GM18861 (cell line): Measurements from ENCODE around the gene HECW1.

Source experiments
- ATAC-seq: cut with Tn5 transposase; IDR thresholded peaks from one replicate; pipeline ENCODE4 v1.9.1; 2021; ENCODE audit not compliant: unreplicated experiment

The HECW1 gene

DNA sequence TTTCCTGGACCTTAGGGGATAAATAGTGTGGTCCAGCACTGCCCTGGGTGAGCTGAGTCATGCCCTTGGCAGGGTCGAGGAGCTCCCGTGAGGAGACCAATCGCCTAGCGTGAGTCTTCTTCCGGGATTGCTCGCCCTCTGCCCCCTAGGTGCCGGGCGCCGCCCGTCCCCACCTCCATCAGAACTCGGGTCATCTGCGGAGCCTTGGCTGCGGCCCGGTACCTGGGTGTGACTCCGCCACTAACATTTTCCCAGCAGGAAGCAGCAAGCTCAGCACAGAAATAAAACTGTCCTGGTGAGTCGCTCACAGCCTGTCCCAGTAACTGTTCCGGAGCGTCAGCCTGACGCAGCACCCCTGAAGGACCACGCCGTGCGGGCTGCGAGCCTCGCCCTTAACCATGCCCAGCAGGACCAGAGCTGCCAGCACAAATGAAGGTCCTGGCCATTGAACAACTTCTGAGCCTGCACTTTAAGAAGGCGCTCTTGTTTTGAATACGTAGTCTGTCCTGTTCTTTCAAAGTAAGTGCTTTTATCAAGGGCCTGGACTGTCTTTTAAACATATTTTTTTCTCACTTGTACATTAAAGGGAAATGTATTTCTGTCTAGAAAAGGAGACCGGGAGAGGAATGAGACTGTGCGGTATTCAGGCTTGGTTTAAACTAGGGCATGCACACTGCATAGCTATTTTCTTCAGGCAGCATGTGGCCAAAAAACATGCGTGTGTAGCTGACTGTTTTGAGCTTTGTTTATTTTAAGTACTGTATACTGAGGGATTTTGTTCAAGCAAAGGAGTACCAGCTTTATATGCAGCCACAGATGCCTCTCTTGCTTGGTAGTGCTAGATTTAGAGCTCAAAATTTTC is 136.7 kb downstream of the HECW1 start:
- no peak for ATAC-seq

DNA sequence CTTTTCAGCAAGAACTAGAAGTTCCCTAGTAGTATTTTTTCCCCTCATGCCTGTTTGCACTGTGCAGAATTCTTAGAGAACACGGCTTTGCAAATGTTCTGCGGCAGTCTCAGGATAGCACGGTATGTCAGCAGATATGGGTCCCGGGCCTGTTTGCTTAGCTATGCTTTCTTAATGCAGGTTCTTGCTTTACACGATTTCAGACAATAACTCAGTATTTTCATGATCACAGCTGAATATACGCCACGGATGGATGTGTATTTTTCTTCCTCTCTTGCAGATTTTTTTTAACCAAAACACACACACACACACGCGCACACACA is 137.3 kb downstream of the HECW1 start:
- no peak for ATAC-seq

DNA sequence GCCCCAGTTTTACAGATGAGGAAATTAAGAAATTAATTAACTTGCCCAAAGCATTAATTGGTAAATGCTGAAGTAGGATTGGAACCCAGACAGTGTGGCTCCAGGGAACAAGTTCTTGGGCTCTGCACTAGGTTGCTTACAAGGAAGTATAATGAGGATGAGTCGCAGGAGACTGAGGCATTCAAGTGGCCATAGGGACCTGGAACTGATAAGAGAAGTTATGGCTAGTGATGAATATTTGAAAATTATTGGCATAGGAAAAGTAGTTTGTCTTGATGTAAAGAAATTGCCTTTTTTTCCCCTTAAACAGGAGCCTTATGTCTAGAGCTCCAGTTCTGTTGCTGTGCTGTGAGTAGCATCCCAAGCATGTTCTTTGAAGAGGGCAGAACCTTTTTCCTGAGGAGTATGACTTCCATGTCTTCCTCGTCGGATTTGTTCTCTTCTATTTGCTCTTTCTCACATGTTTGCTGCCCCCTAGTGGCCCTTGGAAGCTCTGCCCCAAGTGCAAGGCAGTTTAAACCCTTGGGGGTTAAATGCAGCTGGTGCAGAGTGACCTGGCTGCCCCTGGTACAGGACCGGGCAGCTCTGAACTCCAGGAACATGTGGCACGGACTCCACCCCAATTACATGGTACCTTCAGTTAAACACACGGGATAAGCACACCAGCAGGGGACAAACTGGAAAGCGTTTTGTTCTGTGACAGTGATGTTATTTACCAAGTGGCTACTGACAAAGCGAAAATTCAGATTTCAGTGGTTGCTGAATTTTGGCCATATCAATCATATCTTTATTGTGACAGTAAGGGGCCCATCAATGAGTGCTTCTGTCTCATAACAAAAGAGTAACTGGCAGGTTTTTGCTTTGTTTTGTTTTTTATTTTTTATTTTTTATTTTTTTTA is 148.8 kb downstream of the HECW1 start:
- ATAC-seq: no peak

DNA sequence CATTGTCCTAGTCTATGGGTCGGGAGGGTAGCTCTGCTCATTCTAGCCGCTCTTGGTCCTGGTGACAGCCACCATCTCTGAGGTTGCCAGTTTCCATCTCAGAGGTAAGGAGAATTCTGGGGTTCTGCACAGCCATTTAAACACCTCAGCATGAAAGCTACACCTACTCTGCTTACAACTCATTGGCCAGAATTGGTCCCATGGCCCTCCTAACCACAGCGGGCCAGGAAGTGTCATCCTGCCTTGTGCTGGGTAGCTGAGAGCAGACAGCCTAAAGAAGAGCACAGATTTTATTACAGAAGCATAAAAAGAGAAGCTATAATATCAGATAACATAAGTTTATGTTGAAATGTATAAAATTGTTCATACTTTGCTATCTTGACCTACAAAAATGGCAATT is 152.7 kb downstream of the HECW1 start:
- ATAC-seq: no peak

DNA sequence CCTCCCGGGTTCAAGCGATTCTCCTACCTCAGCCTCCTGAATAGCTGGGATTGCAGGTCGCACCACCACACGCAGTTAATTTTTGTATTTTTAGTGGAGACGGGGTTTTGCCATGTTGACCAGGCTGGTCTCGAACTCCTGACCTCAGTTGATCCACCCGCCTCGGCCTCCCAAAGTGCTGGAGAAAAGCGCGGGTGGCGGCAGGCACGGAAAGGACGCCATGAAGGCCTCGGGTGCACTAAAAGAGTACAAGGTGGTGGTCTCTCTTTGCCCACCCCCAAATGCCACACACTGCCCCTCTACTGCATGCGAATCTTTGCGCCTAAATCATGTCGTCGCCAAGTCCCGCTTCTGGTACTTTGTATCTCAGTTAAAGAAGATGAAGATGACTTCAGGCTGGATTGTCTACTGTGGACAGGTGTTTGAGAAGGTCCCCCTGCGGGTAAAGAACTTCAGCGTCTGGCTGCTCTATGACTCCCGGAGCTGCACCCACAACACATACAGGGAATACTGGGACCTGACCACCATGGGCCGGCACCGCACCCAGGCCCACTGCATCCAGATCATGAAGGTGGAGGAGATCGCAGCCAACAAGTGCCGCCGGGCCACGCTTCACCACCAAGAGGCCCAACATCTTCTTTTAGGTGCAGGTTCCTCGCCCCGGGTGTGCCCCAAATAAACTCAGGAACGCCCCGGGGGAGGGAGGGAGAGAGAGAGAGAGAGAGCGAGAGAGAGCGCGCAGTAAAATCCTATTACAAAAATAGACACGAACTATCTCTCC is 161.7 kb downstream of the HECW1 start:
- no peak for ATAC-seq

DNA sequence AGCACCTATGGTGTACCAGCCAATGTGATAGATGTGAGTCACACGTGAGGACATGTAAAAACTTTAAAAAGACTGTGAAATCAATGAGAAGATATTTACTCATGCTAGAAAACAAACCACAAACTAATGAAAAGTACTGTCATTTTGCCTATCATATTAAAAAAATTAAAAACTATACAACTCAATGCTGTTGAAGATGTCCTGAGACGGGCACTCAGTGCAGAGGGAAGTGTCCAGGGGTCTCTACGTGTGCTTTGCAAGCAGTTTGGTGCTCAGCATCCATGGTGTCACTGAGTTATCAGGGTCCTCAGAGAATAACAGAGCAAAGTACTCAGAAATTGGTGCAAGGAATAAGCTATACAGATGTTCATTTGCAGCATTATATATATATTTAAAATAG is 162.3 kb downstream of the HECW1 start:
- ATAC-seq: no peak

DNA sequence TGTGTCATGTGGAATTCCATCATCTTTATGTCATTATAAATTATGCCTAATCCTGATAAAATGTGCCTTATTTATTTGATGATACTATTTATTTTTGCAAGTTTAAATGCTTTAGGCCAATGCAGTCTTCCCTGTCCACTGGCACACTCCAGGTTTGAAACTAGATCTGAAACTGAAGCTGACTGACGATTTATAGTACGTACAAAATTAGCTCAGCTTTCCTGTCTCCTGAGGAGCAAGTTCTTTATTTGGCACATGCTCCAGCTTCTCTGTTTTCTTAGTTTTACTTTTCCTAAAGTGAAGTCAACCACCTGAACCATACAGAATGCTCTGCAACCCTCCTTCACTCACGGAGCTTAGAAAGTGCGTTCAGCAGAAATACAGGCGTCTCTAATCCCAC is 164.1 kb downstream of the HECW1 start:
- no peak for ATAC-seq

DNA sequence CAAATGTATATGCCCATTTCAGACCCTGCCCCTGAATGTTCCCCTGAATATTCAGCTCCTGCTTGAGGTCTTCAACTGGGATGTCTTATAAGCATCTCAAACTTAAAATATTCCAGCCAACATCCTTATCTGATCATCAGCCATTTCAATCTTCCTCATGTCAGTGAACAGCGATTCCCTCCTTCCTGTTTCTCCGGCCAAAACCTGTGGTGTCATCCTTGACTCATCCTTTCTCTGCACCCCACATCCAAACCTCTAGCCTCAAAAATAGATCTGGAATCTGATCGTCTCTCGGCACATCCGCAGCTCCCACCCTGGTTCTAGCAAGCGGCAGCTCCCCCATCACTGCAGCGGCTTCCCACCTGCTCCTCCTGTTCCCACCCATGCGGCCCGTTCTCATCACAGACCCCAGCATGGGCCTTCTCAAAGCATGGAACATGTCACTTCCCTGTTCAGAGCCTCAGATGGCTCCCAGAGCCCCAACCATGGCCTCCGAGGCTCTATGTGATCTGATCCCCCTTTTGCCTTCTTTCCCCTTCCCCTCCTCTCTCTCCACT is 165.7 kb downstream of the HECW1 start:
- no peak for ATAC-seq

DNA sequence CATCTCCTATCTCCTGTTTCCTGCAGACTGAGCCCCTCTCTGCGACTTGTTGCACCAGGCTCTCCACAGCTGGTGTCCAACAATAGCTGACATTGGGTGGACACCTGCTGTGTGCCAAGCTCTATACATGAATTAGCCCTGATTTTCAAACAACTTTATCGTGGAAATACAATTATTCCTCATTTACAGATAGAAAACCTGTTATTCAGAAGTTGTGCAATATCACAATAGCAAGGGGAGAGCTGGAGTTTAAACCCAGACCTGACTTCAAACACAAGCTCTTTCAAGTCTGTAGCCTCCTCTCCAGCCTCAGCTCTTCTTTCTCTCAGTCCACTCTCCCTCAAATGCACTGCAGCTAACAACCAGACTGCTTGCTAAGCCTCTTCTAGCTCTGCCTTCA is 168.8 kb downstream of the HECW1 start:
- no peak for ATAC-seq

DNA sequence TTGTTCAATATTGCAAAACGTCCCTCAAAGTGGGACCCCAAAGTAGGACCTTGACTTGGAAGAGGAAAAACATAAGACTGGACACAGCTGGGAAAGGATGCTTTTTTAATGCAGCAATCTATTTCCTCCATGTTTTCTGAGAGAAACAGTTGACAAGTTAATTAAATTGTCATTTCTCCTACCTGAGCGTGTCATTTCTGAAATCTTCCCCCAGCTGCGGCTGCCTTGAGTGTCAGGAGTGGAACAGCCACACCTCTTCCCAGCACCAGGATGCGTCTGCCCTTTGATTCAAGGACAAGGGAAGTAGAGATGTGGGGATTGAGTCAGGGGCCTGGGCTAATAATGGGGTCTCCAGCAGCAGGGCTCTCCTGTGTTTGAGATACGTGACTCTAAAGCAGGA is 171.3 kb downstream of the HECW1 start:
- ATAC-seq: no peak

DNA sequence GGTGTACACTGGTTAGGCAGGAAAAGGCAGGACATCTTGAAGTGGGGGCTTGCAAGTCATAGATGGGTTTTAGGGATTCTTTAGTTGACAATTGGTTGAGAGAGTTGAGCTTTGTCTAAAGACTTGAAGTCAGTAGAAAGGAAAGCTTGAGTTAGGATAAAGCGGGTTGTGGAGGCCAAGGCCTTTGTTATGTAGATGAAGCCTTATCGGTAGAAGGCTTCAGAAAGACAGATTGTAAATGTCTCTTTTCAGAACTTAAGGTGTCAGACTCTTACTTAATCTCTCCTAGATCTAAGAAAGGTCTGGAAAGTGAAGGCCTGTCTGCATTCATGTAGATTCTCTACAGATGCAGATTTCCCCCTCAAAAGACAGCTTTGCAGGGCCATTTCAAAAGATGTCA is 177.4 kb downstream of the HECW1 start:
- ATAC-seq: no peak

DNA sequence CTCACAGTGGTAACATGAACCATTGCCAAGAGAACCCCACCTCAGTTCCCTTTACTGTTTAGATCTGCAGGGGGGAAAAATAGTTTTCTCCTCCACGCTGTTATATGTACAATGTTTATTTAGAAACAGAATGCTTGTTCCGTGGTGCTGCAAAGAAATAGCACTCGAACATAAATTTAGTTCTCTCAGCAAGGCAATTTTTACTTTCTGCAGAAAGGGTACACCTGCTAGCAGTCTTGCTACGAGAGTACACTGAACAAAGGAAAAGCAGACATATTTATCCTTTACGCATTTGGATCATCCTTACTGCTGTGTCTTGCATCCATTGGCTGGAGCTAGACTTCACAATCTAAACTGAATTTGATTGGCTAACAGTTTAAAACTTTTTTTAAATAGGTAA is 178.5 kb downstream of the HECW1 start:
- ATAC-seq: no peak

DNA sequence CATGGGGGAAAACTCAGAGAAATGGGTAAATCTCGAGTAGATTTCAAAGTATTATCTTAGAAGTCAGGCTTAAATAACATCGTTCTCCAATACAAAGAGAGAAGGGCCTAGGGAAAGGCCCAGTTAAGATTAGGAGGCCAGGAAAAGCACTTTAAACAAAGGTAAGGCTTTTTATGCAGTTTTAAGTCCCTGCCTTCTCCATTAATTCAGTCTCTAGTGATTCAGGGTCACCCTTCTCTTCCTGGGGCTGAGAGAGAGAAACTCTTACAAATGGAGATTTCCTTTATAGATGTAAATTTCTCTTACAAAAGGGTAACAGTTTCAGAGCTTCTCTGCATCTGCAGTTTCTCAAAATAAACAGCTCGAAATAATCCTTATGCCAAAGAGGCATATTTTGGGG is 179.3 kb downstream of the HECW1 start:
- no peak for ATAC-seq

DNA sequence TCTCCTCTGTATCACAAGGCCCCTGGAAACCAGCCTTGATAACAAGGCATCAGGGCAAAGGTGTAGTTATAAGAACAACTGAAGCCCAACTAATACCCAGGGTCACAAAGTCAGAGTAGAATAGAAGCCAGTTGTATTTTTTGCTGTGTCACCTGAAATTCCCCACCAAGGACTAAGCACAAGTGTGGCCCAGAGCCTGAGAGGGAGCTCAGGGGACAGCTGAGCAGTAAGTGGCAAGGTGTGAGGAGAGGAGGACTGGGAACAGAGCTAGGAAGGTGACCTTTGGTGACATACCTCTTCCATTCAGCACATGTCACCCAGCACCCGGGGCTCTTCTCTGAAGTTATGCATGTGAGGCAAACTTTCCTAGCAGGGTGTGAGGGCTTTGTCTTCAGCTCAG is 179.9 kb downstream of the HECW1 start:
- ATAC-seq: no peak

DNA sequence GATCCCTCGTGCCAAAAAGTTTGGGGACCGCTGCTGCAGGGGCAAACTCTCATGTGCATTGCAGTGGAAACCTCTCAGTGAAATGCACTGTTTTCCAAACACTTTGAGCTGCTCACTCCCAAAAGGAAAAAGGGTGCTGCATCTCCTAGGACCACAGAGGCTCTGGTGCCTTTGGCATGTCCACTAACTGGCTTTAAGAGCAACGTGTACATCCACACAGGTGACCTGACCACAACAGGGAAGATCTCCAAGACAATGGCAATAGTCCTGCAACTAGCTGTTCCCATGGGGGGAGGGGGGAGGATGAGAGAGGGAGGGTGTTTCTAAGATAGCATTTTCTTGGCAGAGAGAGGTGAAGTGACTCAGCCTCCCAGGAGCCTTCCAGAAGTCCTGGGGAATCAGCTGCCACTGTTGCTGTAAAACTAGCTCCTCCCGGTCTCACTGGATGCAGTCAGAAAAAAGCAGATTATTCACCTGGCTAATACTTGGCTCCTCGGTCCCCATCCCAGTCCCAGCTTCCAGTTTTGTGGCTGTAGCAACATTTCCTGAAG is 181.7 kb downstream of the HECW1 start:
- ATAC-seq: no peak

DNA sequence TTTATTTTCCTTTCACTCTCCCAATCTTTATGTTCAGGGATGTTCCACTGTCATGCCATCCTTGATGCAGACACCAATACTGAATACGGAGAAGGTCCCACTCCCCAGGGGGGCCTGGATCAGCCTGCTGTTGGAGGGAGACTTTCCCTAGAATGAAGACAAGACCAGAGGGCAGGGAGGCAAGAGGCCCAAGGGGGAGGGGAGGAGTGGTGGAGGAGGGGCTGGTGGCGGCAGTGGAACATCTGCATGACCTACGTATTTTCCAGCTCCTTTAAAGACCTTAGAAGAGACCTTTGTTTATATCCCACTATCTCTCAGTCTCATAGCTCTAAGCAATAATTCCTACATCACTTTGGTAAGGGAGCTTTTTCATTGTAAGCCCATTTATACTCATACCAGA is 183.0 kb downstream of the HECW1 start:
- no peak for ATAC-seq

DNA sequence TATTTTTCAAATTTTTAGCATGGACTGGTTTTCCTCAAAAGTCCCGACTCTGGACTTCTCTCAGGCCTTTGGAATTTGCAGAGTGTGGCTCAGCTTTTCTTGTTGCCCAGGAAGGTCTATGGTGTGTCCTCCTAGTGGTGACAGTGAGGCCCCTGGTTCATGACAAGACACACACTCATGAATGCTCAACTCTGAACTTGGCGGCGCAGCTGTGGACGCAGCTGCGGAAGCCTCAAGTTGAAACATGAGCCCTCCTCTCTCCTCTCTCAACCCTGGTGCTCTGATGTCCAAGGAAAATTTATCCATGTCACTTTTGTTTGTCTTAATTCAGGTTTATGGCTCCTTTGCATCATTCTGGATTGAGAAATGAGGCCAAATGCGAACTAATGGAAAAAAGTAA is 183.9 kb downstream of the HECW1 start:
- ATAC-seq: no peak

DNA sequence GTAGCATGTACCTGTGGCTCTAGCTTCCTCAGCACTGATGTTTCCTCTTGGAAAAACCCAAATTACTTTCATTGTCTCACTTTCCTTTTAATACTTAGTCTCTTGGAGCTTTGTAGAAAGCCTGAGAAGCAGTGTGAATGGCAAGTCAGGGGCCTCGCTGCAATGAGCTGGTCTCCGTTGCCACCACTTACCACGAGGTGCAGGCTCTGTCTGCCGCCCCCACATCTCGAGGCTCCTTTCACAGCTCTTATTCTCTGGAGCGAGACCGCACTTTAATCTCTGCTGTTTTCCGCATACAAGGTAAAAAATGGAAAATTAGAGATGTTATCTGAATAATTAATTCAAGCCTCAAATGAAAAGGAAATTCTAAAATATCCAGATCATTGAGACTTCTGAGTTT is 186.2 kb downstream of the HECW1 start:
- ATAC-seq: no peak

DNA sequence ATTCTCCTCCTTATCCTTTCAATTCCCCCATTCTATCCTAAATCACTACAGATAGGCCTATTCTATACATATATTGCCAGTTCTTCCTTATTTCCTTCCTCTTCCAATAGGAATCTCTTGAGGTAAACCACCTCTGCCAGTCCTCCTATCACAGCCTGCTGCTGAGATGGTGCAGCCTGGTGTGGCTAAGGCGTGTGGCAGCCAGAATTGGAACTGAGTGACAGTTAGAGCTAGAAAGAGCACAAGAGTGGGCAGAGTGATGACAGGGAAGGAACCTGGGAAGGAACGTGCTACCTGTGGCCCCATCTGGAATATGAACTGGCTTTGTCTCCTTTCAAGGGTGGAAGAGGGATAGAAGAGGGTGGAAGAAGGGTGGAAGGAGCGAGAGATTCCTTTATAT is 187.7 kb downstream of the HECW1 start:
- ATAC-seq: no peak

DNA sequence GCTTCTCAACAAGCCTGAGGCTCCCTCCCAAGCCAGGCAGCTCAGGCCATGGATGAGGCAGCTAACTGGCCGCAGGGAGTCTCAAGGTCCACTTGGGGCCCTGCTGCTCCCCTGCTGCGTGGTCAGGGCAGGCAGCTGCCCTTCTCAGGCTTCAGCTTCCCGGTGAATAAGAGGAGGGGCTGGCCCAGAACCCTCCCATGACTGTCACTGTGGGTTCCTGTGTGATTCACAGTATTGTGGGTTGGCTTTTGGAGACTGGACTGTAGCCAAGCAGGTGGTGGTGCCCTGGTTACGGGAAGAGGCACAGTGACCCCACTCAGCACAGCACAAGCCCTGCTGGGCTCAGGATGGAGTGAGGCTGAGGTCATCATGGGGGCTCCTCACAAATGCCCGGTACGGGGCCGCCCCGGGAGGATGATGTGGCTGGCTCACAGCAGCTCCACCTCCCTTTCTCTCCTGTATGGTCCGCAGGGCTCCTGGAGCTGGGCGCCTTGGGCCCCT is 189.8 kb downstream of the HECW1 start:
- no peak for ATAC-seq
